Thyroid gland (tissue), 4 donors: ENCODE measurements around the gene PDGFB. TPM values are rescaled to one million over a fixed set of nuclear protein-coding genes. Genes with fewer than 3 reads are reported as not detected.

ENCODE experiments used
- DNase-seq, 2 donors: peaks; one replicate each; pipeline ENCODE4 v3.0.0-alpha.2; 2019
- H3K27ac ChIP-seq, 3 donors: fragments of 200-600 bp; sonication (generic); 1 replicate in 2 of 3; 2 replicates in 1 of 3; pipeline ENCODE4 v1.5.1; 2016 to 2019; ENCODE audit warnings: mild to moderate bottlenecking in 1 of 3, moderate library complexity in 1 of 3
- H3K27me3 ChIP-seq: fragments of 200-600 bp; sonication (generic); one replicate; pipeline ENCODE4 v1.5.1; 2019
- H3K36me3 ChIP-seq, 2 donors: fragments of 200-600 bp; sonication (generic); one replicate each; pipeline ENCODE4 v1.5.1; 2016 to 2019
- H3K4me1 ChIP-seq, 2 donors: fragments of 200-600 bp; sonication (generic); one replicate each; pipeline ENCODE4 v1.5.1; 2017 to 2019
- H3K4me3 ChIP-seq, 3 donors: fragments of 200-600 bp; sonication (generic); replicated peaks in 1 of 3; 1 replicate in 2 of 3; 2 replicates in 1 of 3; pipeline ENCODE4 v1.5.1; 2016; ENCODE audit warnings: mild to moderate bottlenecking in 1 of 3
- H3K9me3 ChIP-seq: fragments of 200-600 bp; sonication (generic); one replicate; pipeline ENCODE4 v1.5.1; 2017
- POLR2A ChIP-seq, 2 donors: fragments of 450-650 bp; IDR thresholded peaks; one replicate each; pipeline ENCODE4 v1.6.1; 2017; ENCODE audit warnings: antibody characterized with exemption in 2 of 2, mild to moderate bottlenecking in 2 of 2, moderate library complexity in 1 of 2
- WGBS, 2 donors: methylation state at CpG; one replicate each; pipeline ENCODE4 v1.1.5; 2017; 5-methylcytosine and 5-hydroxymethylcytosine counted together
- intact Hi-C: fragments of 100-400 bp; cut with DNase I; formaldehyde crosslinking; loops from one replicate; pipeline ENCODE4 v1.15.1; 2023
- total RNA-seq, 4 donors: library from RNA; depleted of rRNA; stranded (reverse); fragments of >200 nt; gene quantifications; one replicate each; pipeline ENCODE4 v1.2.3, GENCODE V29; 2016
- TF ChIP-seq, protein P1 (sequence below), 6 experiments: fragments of 200-600 bp in 3 of 6; fragments of 450-650 bp in 3 of 6; sonication (generic) in 3 of 6; IDR thresholded peaks; one replicate each; pipeline ENCODE4 v1.5.1; 2016 to 2019; ENCODE audit warnings: antibody characterized with exemption in 6 of 6, mild to moderate bottlenecking in 2 of 6, inconsistent platforms in 1 of 6, moderate library complexity in 1 of 6

Gene PDGFB
- total RNA-seq, 4 donors from 2014 or later: 3.6 to 10.5 (median 3.9) TPM

DNA sequence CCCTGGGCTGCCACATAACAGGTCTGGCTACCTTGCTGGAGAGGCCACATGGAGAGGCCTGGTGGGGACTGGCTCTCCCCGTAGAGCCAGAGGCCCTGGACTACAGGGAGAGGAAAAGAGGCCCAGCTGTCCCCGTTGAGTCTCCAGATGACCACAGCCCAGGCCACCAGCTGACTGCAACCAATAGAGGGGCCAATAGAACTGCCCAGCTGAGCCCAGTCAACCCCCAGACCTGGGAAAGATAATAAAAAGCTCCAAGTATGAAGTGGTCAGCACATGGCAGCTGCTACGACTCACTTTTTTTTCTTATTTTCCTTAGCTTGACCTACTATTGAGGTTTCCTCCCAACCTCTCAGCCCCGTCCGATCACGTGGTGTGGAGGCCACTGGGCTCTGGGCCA lies 18.4 kb downstream of the PDGFB start:
- no peak overlapping the region for H3K27ac ChIP-seq
- peaks cover 0 to 6% of the 10 kb centered on the region in 2 donors for H3K36me3 ChIP-seq
- WGBS, 2 donors: 82 to 83% methylated on average over 6 of the region's 6 CpGs
- H3K4me1 ChIP-seq: peaks cover 0 to 3% of the 10 kb centered on the region in 2 donors
- DNase-seq: no peak
- intact Hi-C loops: no loop called here
- no peak overlapping the region for H3K4me3 ChIP-seq
- TF ChIP-seq, protein P1, sequence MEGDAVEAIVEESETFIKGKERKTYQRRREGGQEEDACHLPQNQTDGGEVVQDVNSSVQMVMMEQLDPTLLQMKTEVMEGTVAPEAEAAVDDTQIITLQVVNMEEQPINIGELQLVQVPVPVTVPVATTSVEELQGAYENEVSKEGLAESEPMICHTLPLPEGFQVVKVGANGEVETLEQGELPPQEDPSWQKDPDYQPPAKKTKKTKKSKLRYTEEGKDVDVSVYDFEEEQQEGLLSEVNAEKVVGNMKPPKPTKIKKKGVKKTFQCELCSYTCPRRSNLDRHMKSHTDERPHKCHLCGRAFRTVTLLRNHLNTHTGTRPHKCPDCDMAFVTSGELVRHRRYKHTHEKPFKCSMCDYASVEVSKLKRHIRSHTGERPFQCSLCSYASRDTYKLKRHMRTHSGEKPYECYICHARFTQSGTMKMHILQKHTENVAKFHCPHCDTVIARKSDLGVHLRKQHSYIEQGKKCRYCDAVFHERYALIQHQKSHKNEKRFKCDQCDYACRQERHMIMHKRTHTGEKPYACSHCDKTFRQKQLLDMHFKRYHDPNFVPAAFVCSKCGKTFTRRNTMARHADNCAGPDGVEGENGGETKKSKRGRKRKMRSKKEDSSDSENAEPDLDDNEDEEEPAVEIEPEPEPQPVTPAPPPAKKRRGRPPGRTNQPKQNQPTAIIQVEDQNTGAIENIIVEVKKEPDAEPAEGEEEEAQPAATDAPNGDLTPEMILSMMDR (IDR thresholded peaks at IDR 0.05): no peak
- no peak for TF ChIP-seq POLR2A (IDR thresholded peaks at IDR 0.05)
- no peaks in the 10 kb centered on the region for H3K27me3 ChIP-seq
- no peaks in the 10 kb centered on the region for H3K9me3 ChIP-seq

DNA sequence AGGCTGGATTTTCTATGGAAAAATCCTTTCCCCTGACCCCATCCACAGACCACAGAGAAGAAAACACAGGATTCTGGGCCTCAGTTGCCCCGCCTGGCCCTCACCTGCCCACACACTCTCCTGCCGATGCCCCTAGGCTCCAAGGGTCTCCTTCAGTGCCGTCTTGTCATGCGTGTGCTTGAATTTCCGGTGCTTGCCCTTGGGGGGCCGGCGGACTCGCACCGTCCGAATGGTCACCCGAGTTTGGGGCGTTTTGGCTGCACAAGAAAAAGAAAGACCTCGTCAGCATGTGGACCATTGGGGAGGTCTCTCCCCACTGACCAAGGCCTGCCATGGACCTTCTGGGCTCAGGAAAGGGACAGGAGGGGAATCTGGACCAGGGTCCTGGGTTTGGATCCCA lies 19.2 kb downstream of the PDGFB start:
- Histone ChIP-seq H3K9me3 (no peaks in the 10 kb centered on the region), H3K4me3 (no peak overlapping the region), H3K27me3 (no peaks in the 10 kb centered on the region), H3K27ac (no peak overlapping the region), H3K36me3 (peaks cover 0 to 6% of the 10 kb centered on the region in 2 donors), H3K4me1 (no peaks in the 10 kb centered on the region)
- intact Hi-C loops: no loop called here
- no peak for TF ChIP-seq POLR2A (IDR thresholded peaks at IDR 0.05)
- TF ChIP-seq, protein P1 (IDR thresholded peaks at IDR 0.05): no peak
- 94 to 98% methylated on average over 12 to 13 of the region's 13 CpGs for WGBS, 2 donors
- no peak for DNase-seq

DNA sequence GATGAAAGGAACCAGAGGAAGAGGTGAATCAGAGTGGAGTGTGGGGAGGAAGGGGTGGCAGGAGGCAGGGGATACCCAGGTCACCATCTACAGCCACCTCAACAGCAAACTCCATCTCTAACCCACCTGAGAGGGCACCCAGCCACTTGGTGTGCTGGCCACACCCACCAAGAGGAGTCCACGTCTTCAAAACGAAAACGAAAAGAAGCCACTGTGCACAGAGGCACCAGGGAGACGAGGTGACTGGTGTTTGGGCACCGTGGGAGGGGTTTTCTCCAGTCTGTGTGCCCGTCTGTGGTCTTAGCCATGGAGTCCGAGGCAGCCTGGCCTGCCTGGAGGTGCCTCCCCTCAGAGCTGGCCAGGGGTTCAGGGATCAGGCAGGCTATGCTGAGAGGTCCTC lies 20.2 kb downstream of the PDGFB start:
- 76 to 87% methylated on average over 7 of the region's 7 CpGs for WGBS, 2 donors
- Histone ChIP-seq H3K27me3 (no peaks in the 10 kb centered on the region), H3K36me3 (peaks cover 0 to 6% of the 10 kb centered on the region in 2 donors), H3K4me3 (no peak overlapping the region), H3K9me3 (no peaks in the 10 kb centered on the region), H3K27ac (no peak overlapping the region), H3K4me1 (no peaks in the 10 kb centered on the region)
- TF ChIP-seq POLR2A (IDR thresholded peaks at IDR 0.05): no peak
- TF ChIP-seq, protein P1 (IDR thresholded peaks at IDR 0.05): no peak
- no peak for DNase-seq
- intact Hi-C loops: no loop called here

DNA sequence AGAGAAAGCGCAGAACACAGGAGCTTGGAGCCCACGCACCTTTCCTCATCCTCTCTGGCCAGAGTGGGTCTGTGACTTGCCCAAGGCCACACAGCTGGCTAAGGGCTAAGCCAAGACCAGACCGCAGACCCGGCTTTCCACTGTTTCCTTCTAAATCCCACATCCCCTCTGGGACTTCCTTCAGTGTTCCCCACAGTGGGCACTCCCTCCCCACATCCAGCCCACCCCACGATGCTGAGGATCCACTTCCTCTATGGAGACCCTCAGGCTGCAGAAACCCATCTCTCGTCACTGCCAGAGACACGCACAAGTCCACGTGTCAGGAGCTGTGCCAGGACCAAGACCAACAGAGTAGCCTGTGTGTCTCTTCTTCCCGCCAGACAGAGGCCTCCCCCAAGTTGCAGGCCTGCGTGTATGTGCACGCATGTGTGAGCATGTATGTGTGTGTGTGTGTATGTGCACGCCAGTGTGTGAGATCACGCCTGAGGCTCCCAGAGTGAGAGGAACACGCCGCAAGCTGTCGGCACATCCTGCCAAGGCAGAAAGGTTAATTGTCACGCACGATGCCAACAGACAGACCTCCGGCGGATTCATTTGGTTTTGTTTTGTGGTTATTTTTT lies 21.6 kb downstream of the PDGFB start:
- DNase-seq: no peak
- Histone ChIP-seq H3K4me1 (no peaks in the 10 kb centered on the region), H3K36me3 (peaks cover 0 to 6% of the 10 kb centered on the region in 2 donors), H3K4me3 (no peak overlapping the region), H3K27me3 (no peaks in the 10 kb centered on the region), H3K27ac (no peak overlapping the region), H3K9me3 (no peaks in the 10 kb centered on the region)
- intact Hi-C loops: no loop called here
- TF ChIP-seq POLR2A (IDR thresholded peaks at IDR 0.05): no peak
- TF ChIP-seq, protein P1 (IDR thresholded peaks at IDR 0.05): no peak
- 84 to 92% methylated on average over 20 of the region's 20 CpGs for WGBS, 2 donors

DNA sequence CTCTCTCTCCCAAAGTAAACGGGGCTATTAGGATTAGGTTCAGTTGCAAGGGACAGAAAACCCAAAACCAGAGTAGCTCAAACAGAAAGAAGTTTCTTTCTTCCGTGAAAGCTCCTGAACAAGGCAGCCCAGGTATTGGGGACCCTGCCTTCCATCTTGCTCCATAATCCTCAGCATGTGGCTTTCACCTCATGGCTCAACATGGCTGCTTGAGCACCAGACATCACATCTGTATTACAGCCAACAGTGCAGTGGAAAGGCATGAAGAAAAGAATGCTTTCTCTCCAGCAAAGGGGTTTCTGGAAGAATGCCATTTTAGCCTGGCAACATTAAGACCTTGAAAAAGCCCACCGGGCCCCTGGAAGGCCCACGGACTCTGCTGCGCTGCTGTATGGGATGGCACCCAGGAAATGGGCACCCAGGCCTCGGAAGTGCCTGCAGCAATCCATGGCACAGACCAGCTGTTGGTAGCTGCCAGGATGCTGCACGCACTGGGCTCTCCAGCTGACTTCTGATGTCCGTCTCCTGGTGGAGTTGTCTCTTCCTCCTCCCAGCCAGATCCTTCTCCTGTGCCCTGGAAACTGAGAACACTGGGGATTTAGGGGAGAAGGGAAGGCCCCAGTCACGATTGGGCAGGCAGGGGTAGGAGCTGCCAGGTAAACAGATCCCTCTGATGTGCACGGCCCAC lies 22.6 kb downstream of the PDGFB start:
- Histone ChIP-seq H3K27me3 (no peaks in the 10 kb centered on the region), H3K27ac (no peak overlapping the region), H3K4me3 (no peak overlapping the region), H3K4me1 (no peaks in the 10 kb centered on the region), H3K36me3 (peaks cover 0 to 6% of the 10 kb centered on the region in 2 donors), H3K9me3 (no peaks in the 10 kb centered on the region)
- WGBS, 2 donors: 89 to 95% methylated on average over 10 of the region's 10 CpGs
- DNase-seq: no peak
- no peak for TF ChIP-seq POLR2A (IDR thresholded peaks at IDR 0.05)
- intact Hi-C loops: no loop called here
